ENCODE measurements around the gene GARNL3.

Gene GARNL3

GRCh38 chr9:127221695-127222094, 42.9 kb upstream of the GARNL3 start:
- H3K4me3 ChIP-seq (ENCODE audit: low read depth, low read length), result no peak overlapping the region
- no peak for TF ChIP-seq CTCF (IDR thresholded peaks at IDR 0.05; ENCODE audit: insufficient read depth, low read depth, low read length, missing control alignments)
- DNase-seq (ENCODE audit: low read depth), result peak; percentile 75

- no peak for DNase-seq (ENCODE audit: low read depth)
- no peak for TF ChIP-seq CTCF (IDR thresholded peaks at IDR 0.05; ENCODE audit: insufficient read depth, low read depth, low read length, missing control alignments)
- no peak overlapping the region for H3K4me3 ChIP-seq (ENCODE audit: low read depth, low read length)
These were observed 42.0 kb upstream of the GARNL3 start for GRCh38 chr9:127222388-127223095.

- no peak for TF ChIP-seq CTCF (IDR thresholded peaks at IDR 0.05; ENCODE audit: insufficient read depth, low read depth, low read length, missing control alignments)
- DNase-seq (ENCODE audit: low read depth), result no peak
- H3K4me3 ChIP-seq (ENCODE audit: low read depth, low read length), result no peak overlapping the region
These were observed 41.3 kb upstream of the GARNL3 start for GRCh38 chr9:127223266-127223665.

GRCh38 chr9:127223810-127224177, 40.8 kb upstream of the GARNL3 start:
- TF ChIP-seq CTCF (IDR thresholded peaks at IDR 0.05; ENCODE audit: insufficient read depth, low read depth, low read length, missing control alignments), result no peak
- DNase-seq (ENCODE audit: low read depth), result no peak
- no peak overlapping the region for H3K4me3 ChIP-seq (ENCODE audit: low read depth, low read length)

GRCh38 chr9:127224178-127224882, 40.2 kb upstream of the GARNL3 start:
- H3K4me3 ChIP-seq (ENCODE audit: low read depth, low read length), result peak overlapping the region; percentile 77
- DNase-seq (ENCODE audit: low read depth), result peak; percentile 93

GRCh38 chr9:127224883-127225739, 39.5 kb upstream of the GARNL3 start:
- peak; percentile 96 for DNase-seq (ENCODE audit: low read depth)
- TF ChIP-seq CTCF (IDR thresholded peaks at IDR 0.05; ENCODE audit: insufficient read depth, low read depth, low read length, missing control alignments), result no peak
- peak overlapping the region; percentile 77 for H3K4me3 ChIP-seq (ENCODE audit: low read depth, low read length)

More at GRCh38 chr9:127224178-127224882, 40.2 kb upstream of the GARNL3 start:
- peak; percentile 30 for TF ChIP-seq CTCF (IDR thresholded peaks at IDR 0.05; ENCODE audit: insufficient read depth, low read depth, low read length, missing control alignments)

Data from GM12865 (cell line).